NCI-H1048 (cell line): ENCODE measurements around the gene GBF1.

Experiments used
- DNase-seq: peaks from one replicate; lab custom pipeline; 2025; lab: John Stamatoyannopoulos, UW

Gene GBF1

GRCh38 chr10:102352066-102352715 lies 106.9 kb downstream of the GBF1 start:
- DNase-seq, result peak; percentile 31

GRCh38 chr10:102354451-102354850 lies 109.1 kb downstream of the GBF1 start:
- no peak for DNase-seq

- no peak for DNase-seq
These were observed 113.5 kb downstream of the GBF1 start for GRCh38 chr10:102358712-102359382.

GRCh38 chr10:102367441-102367840 lies 122.1 kb downstream of the GBF1 start:
- no peak for DNase-seq

DNA sequence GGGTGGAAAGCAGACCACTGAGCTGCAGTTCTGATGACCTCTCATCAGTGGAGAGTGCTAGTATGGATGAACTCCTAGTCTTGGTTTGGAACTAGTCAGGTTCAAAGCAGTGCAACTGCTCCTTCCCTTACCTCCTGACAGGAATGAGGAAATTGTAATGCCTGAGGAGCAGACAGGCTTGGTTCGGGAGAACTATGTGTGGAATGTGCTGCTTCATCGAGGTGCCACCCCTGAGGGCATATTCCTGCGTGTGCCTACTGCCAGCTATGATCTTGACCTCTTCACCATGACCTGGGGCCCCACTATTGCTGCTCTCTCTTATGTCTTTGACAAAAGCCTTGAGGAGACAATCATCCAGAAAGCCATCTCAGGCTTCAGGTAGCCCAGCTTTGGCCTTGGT lies 122.7 kb downstream of the GBF1 start:
- no peak for DNase-seq

GRCh38 chr10:102371295-102371694 lies 126.0 kb downstream of the GBF1 start:
- no peak for DNase-seq

GRCh38 chr10:102375250-102375649 lies 129.9 kb downstream of the GBF1 start:
- no peak for DNase-seq

- DNase-seq, result no peak
These were observed 130.5 kb downstream of the GBF1 start for GRCh38 chr10:102375867-102376266.

GRCh38 chr10:102376901-102377300 lies 131.6 kb downstream of the GBF1 start:
- no peak for DNase-seq

- DNase-seq, result no peak
These were observed 134.1 kb downstream of the GBF1 start for GRCh38 chr10:102379383-102379782.

DNA sequence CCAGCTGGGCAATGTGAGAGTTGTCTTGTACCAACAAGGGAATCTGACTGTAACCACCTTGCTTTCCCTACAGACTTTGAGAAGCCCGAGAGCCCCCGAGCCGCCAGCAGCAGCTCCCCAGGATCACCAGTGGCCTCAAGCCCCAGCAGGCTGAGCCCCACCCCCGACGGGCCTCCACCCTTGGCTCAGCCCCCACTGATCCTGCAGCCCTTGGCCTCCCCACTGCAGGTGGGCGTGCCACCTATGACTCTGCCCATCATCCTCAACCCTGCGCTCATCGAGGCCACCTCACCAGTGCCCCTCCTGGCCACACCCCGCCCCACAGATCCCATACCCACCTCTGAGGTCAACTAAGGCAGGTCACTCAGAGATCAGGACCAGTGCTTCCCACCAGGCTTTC lies 136.7 kb downstream of the GBF1 start:
- DNase-seq, result no peak

GRCh38 chr10:102382871-102383270 lies 137.5 kb downstream of the GBF1 start:
- DNase-seq, result no peak

GRCh38 chr10:102384053-102384452 lies 138.7 kb downstream of the GBF1 start:
- DNase-seq, result no peak

GRCh38 chr10:102384606-102385429 lies 139.5 kb downstream of the GBF1 start:
- DNase-seq, result no peak

DNA sequence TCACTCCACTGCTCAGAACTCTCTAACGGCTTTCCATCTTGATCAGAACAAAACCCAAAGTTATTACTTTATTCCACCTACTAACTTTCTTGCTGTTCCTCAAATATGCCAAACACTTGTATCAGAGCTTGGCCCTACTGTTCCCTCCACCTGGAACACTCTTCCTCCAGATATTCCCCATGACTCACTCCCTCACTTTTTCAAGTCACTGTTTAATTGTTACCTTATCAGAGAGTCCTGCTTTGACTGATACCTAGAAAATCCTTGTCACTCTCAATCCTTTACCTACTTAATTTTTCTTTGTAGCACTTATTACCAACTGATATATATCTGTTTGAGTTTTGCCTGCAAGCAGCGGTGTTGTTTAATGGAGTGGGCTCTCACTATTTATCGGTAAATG lies 144.6 kb downstream of the GBF1 start:
- DNase-seq, result no peak

DNA sequence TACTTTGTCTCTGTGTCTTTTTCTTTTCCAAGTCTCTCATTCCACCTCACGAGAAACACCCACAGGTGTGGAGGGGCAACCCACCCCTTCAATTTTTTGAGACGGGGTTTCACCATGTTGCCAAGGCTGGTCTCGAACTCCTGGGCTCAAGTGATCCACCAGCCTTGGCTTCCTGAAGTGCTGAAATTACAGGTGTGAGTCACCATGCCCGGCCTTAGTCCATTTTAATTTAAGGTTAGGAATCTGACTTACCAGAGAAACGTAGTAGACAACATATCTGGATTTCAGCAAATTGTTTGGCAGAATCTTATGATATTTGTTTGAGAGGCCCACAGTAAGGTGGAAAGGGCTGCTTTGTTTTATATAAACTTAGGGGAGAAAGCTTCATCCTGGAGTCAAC lies 147.0 kb downstream of the GBF1 start:
- DNase-seq, result no peak

- DNase-seq, result no peak
These were observed 148.2 kb downstream of the GBF1 start for GRCh38 chr10:102393411-102394078.

DNA sequence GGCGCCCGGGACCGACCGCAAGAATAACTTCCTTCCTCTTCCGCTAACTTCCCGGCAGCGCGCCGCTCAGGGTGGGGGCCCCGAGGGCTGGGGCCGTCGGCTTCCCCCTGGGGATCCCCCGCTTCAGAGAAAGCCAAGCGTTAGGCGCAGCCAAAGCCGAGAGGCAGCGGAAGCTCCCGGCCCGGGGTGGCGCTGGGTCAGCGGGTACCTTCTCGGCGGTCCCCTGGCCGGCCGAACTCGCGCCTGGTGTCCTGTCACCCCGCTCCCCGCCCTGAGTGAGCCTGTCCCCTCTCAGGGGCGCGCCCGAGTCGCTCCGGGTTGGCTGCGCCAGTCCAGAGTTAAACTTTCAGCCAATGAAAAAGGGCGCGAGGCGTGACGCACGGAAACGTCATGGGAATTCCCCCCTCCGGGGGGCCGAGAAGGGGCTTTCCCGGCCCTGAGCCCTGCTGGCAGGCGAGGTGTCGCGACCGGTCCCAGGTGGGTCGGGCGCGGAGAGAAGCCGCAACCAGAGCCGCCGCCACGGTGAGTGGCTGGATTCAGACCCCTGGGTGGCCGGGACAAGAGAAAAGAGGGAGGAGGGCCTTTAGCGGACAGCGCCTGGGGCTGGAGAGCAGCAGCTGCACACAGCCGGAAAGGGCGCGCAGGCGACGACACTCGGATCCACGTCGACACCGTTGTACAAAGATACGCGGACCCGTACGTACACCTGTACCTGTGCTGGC lies 148.9 kb downstream of the GBF1 start:
- DNase-seq, result peak; percentile 73

GRCh38 chr10:102394801-102395399 lies 149.6 kb downstream of the GBF1 start:
- no peak for DNase-seq

GRCh38 chr10:102395400-102396316 lies 150.3 kb downstream of the GBF1 start, which contains the start of gene NFKB2:
Gene NFKB2, plus strand, starts transcription at chr10:102395705. Its CDS starts 255 bp downstream, at chr10:102395960.
- DNase-seq, result peak; percentile 68
